ENCODE data around the gene PCDHGB3. TPM values are rescaled to one million over a fixed set of nuclear protein-coding genes. Genes with fewer than 3 reads are reported as not detected.
"Not testable (repeated sequence)": the region's sequence is repeated elsewhere in the genome, so short reads cannot be mapped to it uniquely, and the experiment has no call there.

Gene PCDHGB3
- total and polyA plus RNA-seq, 2 donors: 0.14 to 0.33 TPM

- H3K27me3 ChIP-seq (ENCODE audit: control insufficient read depth in 2 of 2, insufficient read depth in 1 of 2, low read length in 1 of 2): peaks cover 10 to 65% of the 10 kb centered on the region in 2 donors
- DNase-seq (ENCODE audit: low read depth in 6 of 9, low spot score in 9 of 9): no peak
- H3K9me3 ChIP-seq (ENCODE audit: control insufficient read depth in 2 of 2, insufficient read depth in 1 of 2, low read length in 1 of 2): peaks cover 19 to 43% of the 10 kb centered on the region in 2 donors
- whole genome bisulfite sequencing: 41% methylated on average over 46 of the region's 46 CpGs
- no peaks in the 10 kb centered on the region for H3K36me3 ChIP-seq (ENCODE audit: control insufficient read depth in 2 of 2, insufficient read depth in 2 of 2, low read length in 1 of 2)
- H3K27ac ChIP-seq (ENCODE audit: low read depth in 1 of 2, low read length in 1 of 2): no peak overlapping the region
- no peaks in the 10 kb centered on the region for H3K4me1 ChIP-seq (ENCODE audit: control insufficient read depth in 2 of 2, insufficient read depth in 2 of 2, low read length in 2 of 2)
- H3K4me3 ChIP-seq (ENCODE audit: low read length in 2 of 2): no peak overlapping the region
These were observed 3.8 kb upstream of the PCDHGB3 start for GRCh38 chr5:141366016-141366896.

DNA sequence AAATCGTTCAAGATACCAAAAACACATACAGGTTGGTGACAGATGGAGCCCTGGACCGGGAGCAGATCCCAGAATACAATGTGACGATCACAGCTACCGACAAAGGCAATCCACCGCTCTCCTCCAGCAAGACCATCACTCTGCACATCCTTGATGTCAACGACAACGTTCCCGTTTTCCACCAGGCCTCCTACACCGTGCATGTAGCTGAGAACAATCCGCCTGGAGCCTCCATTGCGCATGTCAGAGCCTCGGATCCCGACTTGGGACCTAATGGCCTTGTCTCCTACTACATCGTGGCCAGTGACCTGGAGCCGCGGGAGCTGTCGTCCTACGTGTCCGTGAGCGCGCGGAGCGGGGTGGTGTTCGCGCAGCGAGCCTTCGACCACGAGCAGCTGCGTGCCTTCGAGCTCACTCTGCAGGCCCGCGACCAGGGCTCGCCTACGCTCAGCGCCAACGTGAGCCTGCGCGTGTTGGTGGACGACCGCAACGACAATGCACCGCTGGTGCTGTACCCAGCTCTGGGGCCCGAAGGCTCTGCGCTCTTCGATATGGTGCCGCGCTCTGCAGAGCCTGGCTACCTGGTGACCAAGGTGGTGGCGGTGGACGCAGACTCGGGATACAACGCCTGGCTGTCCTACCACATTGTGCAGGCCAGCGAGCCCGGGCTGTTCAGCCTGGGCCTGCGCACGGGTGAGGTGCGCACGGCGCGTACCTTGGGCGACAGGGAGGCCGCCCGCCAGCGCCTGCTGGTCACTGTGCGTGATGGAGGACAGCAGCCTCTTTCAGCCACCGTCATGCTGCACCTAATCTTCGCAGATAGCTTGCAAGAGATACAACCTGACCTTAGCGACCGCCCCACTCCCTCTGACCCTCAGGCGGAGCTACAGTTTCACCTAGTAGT is 1.8 kb downstream of the PCDHGB3 start:
- H3K27me3 ChIP-seq (ENCODE audit: control insufficient read depth in 2 of 2, insufficient read depth in 1 of 2, low read length in 1 of 2): peaks cover 0 to 65% of the 10 kb centered on the region in 2 donors
- no peaks in the 10 kb centered on the region for H3K36me3 ChIP-seq (ENCODE audit: control insufficient read depth in 2 of 2, insufficient read depth in 2 of 2, low read length in 1 of 2)
- 44% methylated on average over 69 of the region's 69 CpGs for WGBS
- no peak overlapping the region for H3K27ac ChIP-seq (ENCODE audit: low read depth in 1 of 2, low read length in 1 of 2)
- H3K4me1 ChIP-seq (ENCODE audit: control insufficient read depth in 2 of 2, insufficient read depth in 2 of 2, low read length in 2 of 2): no peaks in the 10 kb centered on the region
- H3K9me3 ChIP-seq (ENCODE audit: control insufficient read depth in 2 of 2, insufficient read depth in 1 of 2, low read length in 1 of 2): peaks cover 12 to 50% of the 10 kb centered on the region in 2 donors
- DNase-seq (ENCODE audit: low read depth in 6 of 9, low spot score in 9 of 9): no peak
- H3K4me3 ChIP-seq (ENCODE audit: low read length in 2 of 2): no peak overlapping the region

- Histone ChIP-seq H3K9me3 (ENCODE audit: control insufficient read depth in 2 of 2, insufficient read depth in 1 of 2, low read length in 1 of 2) (peaks cover 12 to 54% of the 10 kb centered on the region in 2 donors), H3K36me3 (ENCODE audit: control insufficient read depth in 2 of 2, insufficient read depth in 2 of 2, low read length in 1 of 2) (no peaks in the 10 kb centered on the region), H3K27ac (ENCODE audit: low read depth in 1 of 2, low read length in 1 of 2) (no peak within 1 kb of the TSS), H3K27me3 (ENCODE audit: control insufficient read depth in 2 of 2, insufficient read depth in 1 of 2, low read length in 1 of 2) (peaks cover 0 to 61% of the 10 kb centered on the region in 2 donors), H3K4me1 (ENCODE audit: control insufficient read depth in 2 of 2, insufficient read depth in 2 of 2, low read length in 2 of 2) (no peaks in the 10 kb centered on the region), H3K4me3 (ENCODE audit: low read length in 2 of 2) (no peak within 1 kb of the TSS)
- peak in 1 of 9 donors; percentile 9 for DNase-seq (ENCODE audit: low read depth in 6 of 9, low spot score in 9 of 9)
- WGBS: 28% methylated on average over 27 of the region's 27 CpGs
These were observed 3.8 kb downstream of the PCDHGB3 start, which contains the start of gene PCDHGA6 for GRCh38 chr5:141373673-141374317. TSS of gene PCDHGA6 (plus strand) at chr5:141373891. CDS start at chr5:141374084, 193 bp downstream.

- H3K9me3 ChIP-seq (ENCODE audit: control insufficient read depth in 2 of 2, insufficient read depth in 1 of 2, low read length in 1 of 2): peaks cover 12 to 54% of the 10 kb centered on the region in 2 donors
- H3K4me1 ChIP-seq (ENCODE audit: control insufficient read depth in 2 of 2, insufficient read depth in 2 of 2, low read length in 2 of 2): no peaks in the 10 kb centered on the region
- 69% methylated on average over 14 of the region's 14 CpGs for WGBS
- DNase-seq (ENCODE audit: low read depth in 6 of 9, low spot score in 9 of 9): no peak
- H3K36me3 ChIP-seq (ENCODE audit: control insufficient read depth in 2 of 2, insufficient read depth in 2 of 2, low read length in 1 of 2): no peaks in the 10 kb centered on the region
- peaks cover 0 to 59% of the 10 kb centered on the region in 2 donors for H3K27me3 ChIP-seq (ENCODE audit: control insufficient read depth in 2 of 2, insufficient read depth in 1 of 2, low read length in 1 of 2)
- no peak overlapping the region for H3K4me3 ChIP-seq (ENCODE audit: low read length in 2 of 2)
- H3K27ac ChIP-seq (ENCODE audit: low read depth in 1 of 2, low read length in 1 of 2): no peak overlapping the region
These were observed 4.6 kb downstream of the PCDHGB3 start for GRCh38 chr5:141374627-141375026.

DNA sequence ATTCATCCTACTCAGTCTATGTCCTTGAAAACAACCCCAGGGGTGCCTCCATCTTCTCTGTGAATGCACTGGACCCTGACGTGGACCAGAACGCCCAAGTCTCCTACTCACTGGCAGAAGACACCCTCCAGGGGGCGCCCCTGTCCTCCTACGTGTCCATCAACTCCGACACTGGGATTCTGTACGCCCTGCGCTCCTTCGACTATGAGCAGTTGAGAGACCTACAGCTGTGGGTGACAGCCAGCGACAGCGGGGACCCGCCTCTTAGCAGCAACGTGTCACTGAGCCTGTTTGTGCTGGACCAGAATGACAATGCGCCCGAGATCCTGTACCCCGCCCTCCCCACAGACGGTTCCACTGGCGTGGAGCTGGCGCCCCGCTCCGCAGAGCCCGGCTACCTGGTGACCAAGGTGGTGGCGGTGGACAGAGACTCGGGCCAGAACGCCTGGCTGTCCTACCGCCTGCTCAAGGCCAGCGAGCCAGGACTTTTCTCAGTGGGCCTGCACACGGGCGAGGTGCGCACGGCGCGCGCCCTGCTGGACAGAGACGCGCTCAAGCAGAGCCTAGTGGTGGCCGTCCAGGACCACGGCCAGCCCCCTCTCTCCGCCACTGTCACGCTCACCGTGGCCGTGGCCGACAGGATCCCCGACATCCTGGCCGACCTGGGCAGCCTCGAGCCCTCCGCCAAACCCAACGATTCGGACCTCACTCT is 5.6 kb downstream of the PCDHGB3 start:
- H3K4me1 ChIP-seq (ENCODE audit: control insufficient read depth in 2 of 2, insufficient read depth in 2 of 2, low read length in 2 of 2); H3K27ac ChIP-seq (ENCODE audit: low read depth in 1 of 2, low read length in 1 of 2); H3K4me3 ChIP-seq (ENCODE audit: low read length in 2 of 2); H3K36me3 ChIP-seq (ENCODE audit: control insufficient read depth in 2 of 2, insufficient read depth in 2 of 2, low read length in 1 of 2); DNase-seq (ENCODE audit: low read depth in 6 of 9, low spot score in 9 of 9): not testable (repeated sequence)
- 62% methylated on average over 40 of the region's 48 CpGs for WGBS
- Histone ChIP-seq H3K9me3 (ENCODE audit: control insufficient read depth in 2 of 2, insufficient read depth in 1 of 2, low read length in 1 of 2) (peaks cover 12 to 47% of the 10 kb centered on the region in 2 donors), H3K27me3 (ENCODE audit: control insufficient read depth in 2 of 2, insufficient read depth in 1 of 2, low read length in 1 of 2) (peaks cover 0 to 50% of the 10 kb centered on the region in 2 donors)

DNA sequence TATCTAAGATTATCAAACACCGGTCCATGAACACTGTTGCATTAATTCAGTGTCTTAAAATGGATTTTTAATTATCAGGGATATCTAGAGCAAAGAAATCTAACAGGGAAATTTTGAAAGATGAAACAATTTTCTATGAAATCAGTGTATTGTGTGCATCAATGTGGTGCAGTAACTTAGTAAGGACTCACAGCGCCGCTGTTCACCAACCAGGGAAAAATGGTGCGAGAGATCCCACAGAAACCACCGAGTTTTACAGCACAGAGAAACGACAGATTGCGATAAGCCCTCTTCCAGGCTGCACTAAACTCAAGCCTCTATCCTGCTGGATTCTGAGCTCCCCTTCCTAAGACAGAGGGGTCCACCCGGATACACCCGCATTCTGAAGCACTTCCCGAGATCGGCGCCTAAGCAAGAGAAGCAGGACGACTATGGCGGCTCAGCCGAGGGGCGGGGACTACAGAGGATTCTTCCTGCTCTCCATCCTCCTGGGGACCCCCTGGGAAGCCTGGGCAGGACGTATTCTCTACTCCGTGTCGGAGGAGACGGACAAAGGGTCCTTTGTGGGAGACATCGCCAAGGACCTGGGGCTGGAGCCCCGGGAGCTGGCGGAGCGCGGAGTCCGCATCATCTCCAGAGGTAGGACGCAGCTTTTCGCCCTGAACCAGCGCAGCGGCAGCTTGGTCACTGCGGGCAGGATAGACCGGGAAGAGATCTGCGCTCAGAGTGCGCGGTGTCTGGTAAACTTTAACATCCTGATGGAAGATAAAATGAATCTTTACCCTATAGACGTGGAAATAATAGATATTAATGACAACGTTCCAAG is 12.6 kb downstream of the PCDHGB3 start, which contains the start of gene PCDHGA7:
PCDHGA7 (plus strand) TSS at position 274 of the 826 bp plus-strand sequence; CDS start at position 432, 158 bp downstream.
- Histone ChIP-seq H3K4me1 (ENCODE audit: control insufficient read depth in 2 of 2, insufficient read depth in 2 of 2, low read length in 2 of 2) (no peaks in the 10 kb centered on the region), H3K27me3 (ENCODE audit: control insufficient read depth in 2 of 2, insufficient read depth in 1 of 2, low read length in 1 of 2) (peaks cover 3 to 39% of the 10 kb centered on the region in 2 donors), H3K4me3 (ENCODE audit: low read length in 2 of 2) (peak within 1 kb of the TSS in 1 of 2 donors; percentile 27), H3K27ac (ENCODE audit: low read depth in 1 of 2, low read length in 1 of 2) (no peak within 1 kb of the TSS), H3K9me3 (ENCODE audit: control insufficient read depth in 2 of 2, insufficient read depth in 1 of 2, low read length in 1 of 2) (peaks cover 7 to 25% of the 10 kb centered on the region in 2 donors), H3K36me3 (ENCODE audit: control insufficient read depth in 2 of 2, insufficient read depth in 2 of 2, low read length in 1 of 2) (no peaks in the 10 kb centered on the region)
- WGBS: 23% methylated on average over 37 of the region's 37 CpGs
- no peak for DNase-seq (ENCODE audit: low read depth in 6 of 9, low spot score in 9 of 9)

DNA sequence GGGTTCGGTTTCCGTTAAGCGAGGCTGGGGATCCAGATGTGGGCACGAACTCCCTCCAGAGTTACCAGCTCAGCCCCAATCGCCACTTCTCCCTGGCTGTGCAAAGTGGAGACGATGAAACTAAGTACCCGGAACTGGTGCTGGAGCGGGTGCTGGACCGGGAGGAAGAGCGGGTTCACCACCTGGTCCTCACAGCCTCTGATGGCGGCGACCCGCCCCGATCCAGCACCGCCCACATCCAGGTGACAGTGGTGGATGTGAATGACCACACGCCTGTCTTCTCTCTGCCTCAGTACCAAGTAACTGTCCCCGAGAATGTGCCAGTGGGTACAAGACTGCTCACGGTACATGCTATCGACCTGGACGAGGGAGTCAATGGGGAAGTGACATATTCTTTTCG is 13.3 kb downstream of the PCDHGB3 start:
- Histone ChIP-seq H3K9me3 (ENCODE audit: control insufficient read depth in 2 of 2, insufficient read depth in 1 of 2, low read length in 1 of 2) (peaks cover 7 to 24% of the 10 kb centered on the region in 2 donors), H3K27me3 (ENCODE audit: control insufficient read depth in 2 of 2, insufficient read depth in 1 of 2, low read length in 1 of 2) (peaks cover 3 to 42% of the 10 kb centered on the region in 2 donors)

More for the DNA sequence above, 13.3 kb downstream of the PCDHGB3 start:
- H3K36me3 ChIP-seq (ENCODE audit: control insufficient read depth in 2 of 2, insufficient read depth in 2 of 2, low read length in 1 of 2): no peaks in the 10 kb centered on the region
- DNase-seq (ENCODE audit: low read depth in 6 of 9, low spot score in 9 of 9): no peak
- 47% methylated on average over 21 of the region's 21 CpGs for WGBS
- no peak overlapping the region for H3K4me3 ChIP-seq (ENCODE audit: low read length in 2 of 2)
- H3K4me1 ChIP-seq (ENCODE audit: control insufficient read depth in 2 of 2, insufficient read depth in 2 of 2, low read length in 2 of 2): no peaks in the 10 kb centered on the region
- no peak overlapping the region for H3K27ac ChIP-seq (ENCODE audit: low read depth in 1 of 2, low read length in 1 of 2)

Data from thymus (tissue), 11 donors.